T-helper 17 cell (primary cell): ENCODE measurements around the gene SLC13A3. TPM values are rescaled to one million over a fixed set of nuclear protein-coding genes. Genes with fewer than 3 reads are reported as not detected.

Source experiments
- ATAC-seq: fragments of 150-1000 bp; cut with Tn5 transposase; 2 replicates; pipeline ENCODE4 v1.10.0; 2021; ENCODE audit warnings: mild to moderate bottlenecking, moderate library complexity
- DNase-seq, 3 donors: peaks; one replicate each; pipeline versions ENCODE4 v3.0.0 to v3.0.0-alpha.2; 2020 to 2021
- H3K9me3 ChIP-seq: one replicate; pipeline ENCODE4 v1.7.0; 2013; ENCODE audit warnings: low read length, mild to moderate bottlenecking; ENCODE audit not compliant: control insufficient read depth, poor library complexity, severe bottlenecking
- H3K27ac Mint-ChIP-seq: one replicate; pipeline ENCODE4 v1.8.0; 2022; ENCODE audit warnings: mild to moderate bottlenecking, moderate library complexity, mixed read lengths
- H3K27me3 Mint-ChIP-seq: one replicate; pipeline ENCODE4 v1.8.0; 2022; ENCODE audit warnings: mixed read lengths
- H3K36me3 Mint-ChIP-seq: one replicate; pipeline ENCODE4 v1.8.0; 2022; ENCODE audit warnings: low read depth, mixed read lengths
- H3K4me1 Mint-ChIP-seq: one replicate; pipeline ENCODE4 v1.8.0; 2022; ENCODE audit warnings: mild to moderate bottlenecking, mixed read lengths
- H3K4me3 Mint-ChIP-seq: one replicate; pipeline ENCODE4 v1.8.0; 2022; ENCODE audit warnings: mild to moderate bottlenecking, moderate library complexity, mixed read lengths
- total RNA-seq, 4 donors: library from RNA in 2 of 4; stranded (reverse) in 2 of 4; gene quantifications; one replicate each; pipeline ENCODE4 v1.2.3 and lab custom pipeline; 2022 to 2026

The SLC13A3 gene
- total RNA-seq, 2 donors from 2014 or later: 0.10 TPM; not detected in 1

DNA sequence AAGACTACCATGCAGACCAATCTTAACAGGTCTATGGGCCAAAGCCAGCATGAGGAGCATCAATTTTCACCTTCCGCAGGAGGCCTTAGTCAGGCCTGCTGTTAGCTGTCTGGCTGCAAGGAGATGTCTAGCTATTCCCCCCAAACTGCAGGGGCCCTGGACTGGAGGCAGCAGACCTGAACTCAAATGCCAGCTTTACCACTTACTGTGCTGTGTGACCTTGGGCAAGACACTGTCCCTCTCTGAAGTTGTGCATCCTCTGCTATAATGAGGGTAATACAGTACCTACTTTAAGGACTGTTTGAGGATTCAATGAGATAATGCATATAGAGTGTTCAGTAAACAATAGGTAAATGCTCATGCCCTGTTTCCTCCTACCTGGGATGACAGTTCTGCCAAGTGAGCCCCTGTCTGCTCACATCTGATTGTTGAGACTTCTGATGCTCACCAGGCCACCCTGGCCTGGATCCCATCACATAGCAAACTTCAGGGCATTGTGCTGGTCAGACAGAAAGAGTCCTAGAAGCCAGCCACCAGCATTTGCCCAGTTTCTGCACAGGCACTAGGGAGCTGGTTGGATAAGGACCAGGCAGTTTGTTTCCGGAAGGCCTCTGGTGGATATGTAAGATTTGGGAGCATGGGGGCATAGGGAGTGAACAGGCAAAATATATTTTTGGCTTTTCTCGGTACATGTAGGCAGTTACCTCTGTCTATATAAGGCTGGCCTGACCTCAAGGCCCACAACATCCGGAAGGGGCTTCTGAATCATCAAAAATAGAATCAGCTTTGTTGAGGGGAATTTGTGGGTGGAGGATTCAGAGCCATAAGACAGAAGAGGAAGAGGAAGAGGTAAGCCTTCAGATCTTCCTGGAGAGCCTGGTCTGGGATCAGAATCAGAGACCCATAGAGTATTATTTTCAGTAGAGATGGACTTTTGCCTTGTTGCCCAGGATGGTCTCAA is 98.5 kb downstream of the SLC13A3 start:
- H3K27ac Mint-ChIP-seq: peak overlapping the region; percentile 73
- H3K9me3 ChIP-seq: no peaks in the 10 kb centered on the region
- H3K4me1 Mint-ChIP-seq: peaks cover 15% of the 10 kb centered on the region
- H3K4me3 Mint-ChIP-seq: peak overlapping the region; percentile 19
- no peaks in the 10 kb centered on the region for H3K27me3 Mint-ChIP-seq
- peak; percentile 83 for ATAC-seq
- no peaks in the 10 kb centered on the region for H3K36me3 Mint-ChIP-seq
- no peak for DNase-seq

DNA sequence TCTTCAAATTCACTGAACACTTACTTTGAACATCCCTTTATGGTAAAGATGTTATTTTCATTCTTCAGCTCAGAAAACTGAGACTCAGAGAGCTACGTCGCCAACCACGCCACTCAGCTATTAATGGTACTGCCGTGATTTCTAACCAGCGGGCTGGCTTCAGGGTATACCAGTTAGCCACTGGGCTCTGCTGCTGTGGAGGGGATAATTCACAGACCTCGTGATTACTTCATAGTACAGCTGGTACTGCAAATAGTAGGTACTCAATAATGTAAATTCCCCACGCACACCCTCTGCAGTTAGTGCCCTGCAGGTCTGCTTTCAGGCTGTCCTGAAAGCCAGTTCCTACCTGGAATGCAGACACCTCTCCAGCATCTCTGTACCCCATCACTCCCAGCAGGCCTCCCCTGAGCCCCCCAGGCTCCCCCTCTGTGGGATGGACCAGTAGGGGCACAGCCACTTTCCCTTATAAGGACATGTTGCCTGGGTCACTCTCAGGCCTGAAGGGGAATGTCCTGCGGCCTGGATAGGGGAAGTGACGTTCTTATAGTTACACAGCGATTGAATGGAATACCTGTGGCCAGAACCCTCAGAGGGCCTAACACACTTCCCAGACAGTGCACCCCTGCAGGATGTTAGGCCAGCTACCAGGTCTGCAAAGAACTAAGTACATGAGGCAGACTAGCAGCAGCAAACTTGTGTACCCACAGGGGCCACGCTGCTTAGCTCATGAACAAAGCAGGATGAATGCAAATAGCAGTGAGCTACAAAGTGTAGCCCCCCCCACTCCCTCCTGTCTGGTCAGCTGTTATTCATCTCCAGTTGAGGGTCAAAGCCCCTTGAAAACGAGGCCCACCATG is 99.5 kb downstream of the SLC13A3 start:
- ATAC-seq (no peak), DNase-seq (no peak)
- peaks cover 15% of the 10 kb centered on the region for H3K4me1 Mint-ChIP-seq
- H3K27ac Mint-ChIP-seq: no peak overlapping the region
- H3K27me3 Mint-ChIP-seq: no peaks in the 10 kb centered on the region
- H3K36me3 Mint-ChIP-seq: no peaks in the 10 kb centered on the region
- no peak overlapping the region for H3K4me3 Mint-ChIP-seq
- H3K9me3 ChIP-seq: no peaks in the 10 kb centered on the region

DNA sequence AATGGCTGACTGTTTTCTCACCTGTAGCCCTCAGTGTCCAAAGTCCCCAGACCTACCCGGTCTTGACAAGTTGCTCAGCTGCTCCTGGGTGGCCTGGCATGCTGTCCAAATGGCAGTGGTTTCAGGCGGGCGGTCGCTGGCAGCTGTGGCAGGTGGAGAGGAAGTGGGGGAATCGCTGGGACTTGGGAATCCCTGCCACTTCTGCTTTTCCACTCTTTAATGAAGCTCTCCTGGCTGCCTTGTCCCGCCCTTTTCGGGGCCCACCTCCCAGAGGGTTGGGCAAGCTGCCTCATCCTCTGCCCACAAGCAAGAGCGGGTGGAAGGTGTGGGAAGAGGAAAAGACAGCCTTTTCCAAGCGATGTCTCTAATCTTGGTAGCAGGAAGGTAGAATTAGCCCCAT is 100.8 kb downstream of the SLC13A3 start, which contains the start of gene OCSTAMP:
TSS of gene OCSTAMP (minus strand) at position 194 of the 400 bp plus-strand sequence. CDS start at position 100, 94 bp downstream.
- Mint-ChIP-seq H3K4me3 (no peak within 1 kb of the TSS), H3K36me3 (no peaks in the 10 kb centered on the region), H3K4me1 (peaks cover 16% of the 10 kb centered on the region), H3K27me3 (no peaks in the 10 kb centered on the region), H3K27ac (no peak within 1 kb of the TSS)
- DNase-seq: no peak
- no peak for ATAC-seq
- H3K9me3 ChIP-seq: no peaks in the 10 kb centered on the region

DNA sequence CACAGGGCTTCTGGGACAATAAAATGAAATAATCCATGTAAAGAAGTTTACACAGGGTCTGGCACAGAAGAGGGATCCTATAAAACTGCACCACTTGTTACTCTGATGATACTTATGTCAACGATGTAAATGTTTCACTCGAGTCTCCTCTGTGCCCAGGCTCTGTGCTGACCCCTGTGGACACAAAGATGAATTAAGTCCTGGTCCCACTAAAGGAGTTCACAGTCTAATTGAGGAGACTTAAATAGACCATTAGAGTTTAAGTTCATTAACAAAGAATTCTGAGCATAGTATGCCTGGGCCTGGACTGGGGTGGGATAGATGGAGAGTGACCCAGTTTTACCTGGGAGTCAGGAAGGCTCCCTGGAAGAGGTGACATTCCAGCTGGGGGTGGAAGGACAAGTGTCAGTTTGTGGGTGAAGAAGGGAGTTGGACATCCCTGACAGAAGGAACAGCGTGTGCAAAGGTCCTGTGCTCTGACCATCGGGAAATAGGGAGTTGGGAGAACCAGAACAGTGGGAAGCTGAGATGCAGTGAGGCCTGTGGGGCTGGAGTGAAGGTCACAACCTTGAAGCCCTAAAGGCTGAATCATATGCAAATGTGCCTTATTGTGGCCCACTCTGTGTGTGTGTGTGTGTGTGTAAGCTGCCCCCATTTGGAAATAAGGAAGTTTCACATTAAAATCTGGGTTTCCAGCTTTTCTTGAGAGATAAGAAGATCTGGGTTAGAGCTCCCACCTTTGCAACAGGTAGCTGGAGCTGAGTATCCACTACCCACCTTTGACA is 101.9 kb downstream of the SLC13A3 start:
- Mint-ChIP-seq H3K27ac (no peak overlapping the region), H3K4me1 (peaks cover 23% of the 10 kb centered on the region), H3K4me3 (no peak overlapping the region), H3K27me3 (no peaks in the 10 kb centered on the region), H3K36me3 (no peaks in the 10 kb centered on the region)
- DNase-seq: no peak
- ATAC-seq: no peak
- no peaks in the 10 kb centered on the region for H3K9me3 ChIP-seq

DNA sequence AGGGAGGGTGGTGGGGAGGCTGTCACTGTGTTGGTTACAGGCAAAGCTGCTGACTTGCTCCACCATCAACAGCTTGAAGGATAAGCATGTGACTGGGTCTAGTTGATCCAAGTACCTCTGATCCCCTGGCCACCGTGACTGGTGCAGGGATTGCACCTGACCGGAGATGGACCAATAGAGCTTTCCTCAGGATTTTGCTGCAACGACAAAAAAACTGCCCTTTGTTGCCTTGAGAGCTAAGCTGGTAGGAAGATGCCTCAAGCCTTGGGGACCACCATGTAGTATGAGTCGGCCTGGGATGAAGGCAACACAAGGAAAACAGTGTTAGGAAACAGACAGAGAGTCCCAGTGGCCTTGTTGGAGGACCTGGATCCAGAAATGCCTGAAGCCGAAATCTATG is 102.6 kb downstream of the SLC13A3 start:
- peaks cover 23% of the 10 kb centered on the region for H3K4me1 Mint-ChIP-seq
- H3K27me3 Mint-ChIP-seq: no peaks in the 10 kb centered on the region
- no peaks in the 10 kb centered on the region for H3K9me3 ChIP-seq
- DNase-seq: no peak
- no peaks in the 10 kb centered on the region for H3K36me3 Mint-ChIP-seq
- H3K4me3 Mint-ChIP-seq: no peak overlapping the region
- no peak overlapping the region for H3K27ac Mint-ChIP-seq
- ATAC-seq: no peak

DNA sequence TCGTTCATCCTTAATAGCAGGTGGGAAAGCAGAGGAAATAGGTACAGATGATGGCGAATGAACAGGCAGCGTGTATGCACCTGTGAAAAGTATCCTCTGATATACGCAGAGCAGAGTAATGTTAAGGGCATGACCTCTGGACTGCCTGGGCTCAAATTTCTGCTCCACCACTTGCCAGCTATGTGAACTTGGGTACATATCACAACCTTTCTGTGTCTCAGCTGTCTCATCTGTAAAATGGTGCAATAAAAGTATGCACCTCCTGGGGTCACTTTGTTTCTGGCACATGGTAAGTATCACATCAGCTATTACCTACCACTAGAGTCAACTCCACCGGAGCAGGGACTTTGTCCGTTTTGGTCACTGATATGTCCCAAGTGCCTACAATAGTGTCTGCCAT is 103.3 kb downstream of the SLC13A3 start:
- no peak for ATAC-seq

DNA sequence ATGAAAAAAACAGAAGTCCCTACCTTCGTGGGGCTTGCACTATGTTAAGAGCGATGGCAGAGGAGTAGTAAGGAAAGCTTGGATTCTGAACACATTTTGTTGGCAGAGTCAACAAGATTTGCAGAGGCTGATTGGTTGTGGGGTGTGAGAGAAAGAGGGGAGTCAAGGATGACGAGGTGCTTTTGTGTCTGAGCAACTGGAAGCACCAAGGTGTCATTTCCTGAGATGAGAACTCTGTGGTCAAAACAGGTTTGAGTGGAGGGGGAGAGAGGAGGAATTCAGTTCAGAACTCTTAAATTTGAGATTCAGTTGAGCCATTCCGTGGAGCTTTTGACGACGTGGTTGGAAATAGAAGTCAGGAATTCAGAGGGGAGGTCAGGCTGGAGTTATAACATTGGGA is 104.3 kb downstream of the SLC13A3 start:
- no peaks in the 10 kb centered on the region for H3K36me3 Mint-ChIP-seq
- no peak overlapping the region for H3K4me3 Mint-ChIP-seq
- H3K9me3 ChIP-seq: no peaks in the 10 kb centered on the region
- no peak overlapping the region for H3K27ac Mint-ChIP-seq
- ATAC-seq: no peak
- H3K27me3 Mint-ChIP-seq: peaks cover 4% of the 10 kb centered on the region
- DNase-seq: no peak
- peaks cover 9% of the 10 kb centered on the region for H3K4me1 Mint-ChIP-seq

More for the DNA sequence above, 103.3 kb downstream of the SLC13A3 start:
- no peak overlapping the region for H3K4me3 Mint-ChIP-seq
- no peaks in the 10 kb centered on the region for H3K9me3 ChIP-seq
- no peak for DNase-seq
- peaks cover 19% of the 10 kb centered on the region for H3K4me1 Mint-ChIP-seq
- H3K27me3 Mint-ChIP-seq: peaks cover 4% of the 10 kb centered on the region
- no peaks in the 10 kb centered on the region for H3K36me3 Mint-ChIP-seq
- H3K27ac Mint-ChIP-seq: no peak overlapping the region

DNA sequence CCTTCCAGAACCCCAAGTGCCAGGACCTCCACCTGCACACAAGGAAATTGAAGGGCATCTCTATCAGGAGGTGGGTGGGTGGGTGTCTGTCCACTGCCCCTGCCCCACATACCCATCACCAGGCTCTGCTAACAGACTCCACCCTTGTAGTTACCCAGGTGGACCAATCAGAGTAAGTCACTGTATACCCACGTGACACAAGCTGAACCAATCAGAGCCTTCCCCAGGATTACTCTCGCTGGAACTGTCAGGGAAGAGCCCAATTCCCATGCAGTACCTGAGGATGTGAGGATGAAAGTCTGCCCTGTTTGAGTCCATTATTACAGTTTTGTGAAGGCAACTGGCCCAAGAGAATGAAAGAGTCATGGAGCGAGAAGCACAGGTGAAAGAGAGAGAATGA is 105.0 kb downstream of the SLC13A3 start:
- no peak overlapping the region for H3K4me3 Mint-ChIP-seq
- peaks cover 4% of the 10 kb centered on the region for H3K27me3 Mint-ChIP-seq
- H3K36me3 Mint-ChIP-seq: no peaks in the 10 kb centered on the region
- no peak for ATAC-seq
- no peaks in the 10 kb centered on the region for H3K9me3 ChIP-seq
- H3K27ac Mint-ChIP-seq: peak overlapping the region; percentile 74
- DNase-seq: no peak
- H3K4me1 Mint-ChIP-seq: peaks cover 8% of the 10 kb centered on the region

DNA sequence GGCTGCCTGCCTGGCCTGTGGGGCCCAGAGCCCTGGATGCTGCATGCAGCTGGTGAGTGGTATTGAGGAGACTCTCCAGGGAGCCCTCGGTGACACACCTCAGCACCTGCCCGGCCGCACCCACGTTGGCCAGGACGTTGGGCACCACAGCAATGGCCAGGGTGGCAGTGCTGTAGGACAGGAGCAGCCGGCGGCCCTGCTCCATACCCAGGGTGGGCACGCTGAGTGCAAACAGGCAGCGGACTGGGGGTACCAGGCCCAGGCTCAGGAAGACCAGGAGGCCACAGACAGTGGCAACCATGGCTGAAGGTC is 105.5 kb downstream of the SLC13A3 start:
- Mint-ChIP-seq H3K4me3 (no peak overlapping the region), H3K36me3 (no peaks in the 10 kb centered on the region), H3K27me3 (peaks cover 4% of the 10 kb centered on the region), H3K4me1 (peaks cover 8% of the 10 kb centered on the region), H3K27ac (peak overlapping the region; percentile 74)
- DNase-seq (no peak), ATAC-seq (no peak)
- no peaks in the 10 kb centered on the region for H3K9me3 ChIP-seq

DNA sequence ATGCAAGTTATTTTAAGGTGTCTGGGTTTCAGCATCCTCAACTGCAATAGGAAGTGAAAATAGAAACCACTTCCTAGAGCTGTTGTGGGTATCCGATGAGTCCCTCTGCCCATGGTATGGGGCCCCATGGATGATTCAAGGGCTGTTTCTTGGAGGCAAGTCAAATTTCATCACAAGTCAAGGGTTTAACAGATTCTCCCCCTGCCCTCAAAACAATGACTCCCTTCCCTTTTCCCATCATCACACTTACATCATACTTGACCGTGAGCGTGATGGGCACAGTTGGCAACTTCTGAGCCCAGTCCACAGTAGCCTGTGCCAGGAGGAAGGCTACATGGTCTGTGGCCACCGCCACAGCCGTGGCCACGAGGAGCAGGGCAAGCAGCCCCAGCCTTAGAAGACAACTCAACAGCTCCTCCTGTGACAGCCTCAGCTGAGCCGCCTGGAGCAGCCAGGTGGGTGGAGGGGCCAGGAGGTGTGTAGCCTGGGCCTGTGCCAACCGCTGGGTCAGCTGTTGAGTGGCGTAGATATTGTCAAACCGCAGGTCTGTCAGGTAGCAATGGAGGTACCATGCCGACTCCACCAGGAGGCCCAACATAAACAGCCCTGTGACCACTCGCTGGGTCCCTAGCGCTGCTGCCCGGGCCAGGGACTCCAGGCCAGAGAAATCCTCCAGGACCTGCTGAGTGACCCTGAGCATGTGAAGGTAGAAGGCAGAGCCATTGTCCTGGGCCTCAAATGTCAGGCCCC is 106.0 kb downstream of the SLC13A3 start:
- ATAC-seq (peak; percentile 73), DNase-seq (no peak)
- Mint-ChIP-seq H3K27me3 (peaks cover 4% of the 10 kb centered on the region), H3K4me1 (peaks cover 8% of the 10 kb centered on the region), H3K36me3 (no peaks in the 10 kb centered on the region), H3K4me3 (peak overlapping the region; percentile 25), H3K27ac (peak overlapping the region; percentile 74)
- no peaks in the 10 kb centered on the region for H3K9me3 ChIP-seq

DNA sequence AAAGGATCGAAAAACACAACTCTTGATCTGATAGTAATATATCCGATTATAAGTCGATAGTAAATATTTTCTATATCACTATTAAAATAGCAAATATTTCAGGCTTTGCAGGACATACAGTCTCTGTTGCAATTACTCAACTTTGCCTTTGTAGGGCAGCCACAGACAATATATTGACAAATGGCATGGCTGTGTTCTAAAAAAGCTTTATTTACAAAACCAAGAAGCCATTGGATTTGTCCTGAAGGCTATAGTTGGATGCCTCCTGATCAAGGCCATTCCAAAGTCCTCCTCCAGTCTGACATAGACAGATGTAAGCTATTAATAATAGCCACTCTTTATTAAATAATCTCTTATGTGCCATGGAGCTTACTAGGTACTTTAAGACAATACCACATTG is 106.7 kb downstream of the SLC13A3 start:
- H3K27me3 Mint-ChIP-seq: peaks cover 4% of the 10 kb centered on the region
- no peak overlapping the region for H3K27ac Mint-ChIP-seq
- no peak for ATAC-seq
- peaks cover 8% of the 10 kb centered on the region for H3K4me1 Mint-ChIP-seq
- H3K9me3 ChIP-seq: no peaks in the 10 kb centered on the region
- no peaks in the 10 kb centered on the region for H3K36me3 Mint-ChIP-seq
- no peak overlapping the region for H3K4me3 Mint-ChIP-seq
- DNase-seq: no peak

DNA sequence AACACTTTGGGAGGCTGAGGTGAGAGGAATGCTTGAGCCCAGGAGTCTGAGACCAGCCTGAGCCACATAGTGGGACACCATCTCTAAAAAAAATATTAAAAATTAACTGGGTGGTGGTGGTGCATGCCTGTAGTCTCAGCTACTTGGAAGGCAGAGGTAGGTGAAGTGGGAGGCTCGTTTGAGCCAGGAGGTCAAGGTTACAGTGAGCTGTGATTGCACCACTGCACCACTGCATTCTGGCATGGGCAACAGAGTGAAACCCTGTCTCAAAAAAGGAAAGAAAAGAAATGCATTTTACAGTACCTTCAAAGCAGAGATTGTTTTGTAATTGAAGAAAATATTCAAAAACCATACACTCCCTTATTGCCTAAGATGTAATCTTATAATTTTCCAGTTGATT is 107.3 kb downstream of the SLC13A3 start:
- H3K9me3 ChIP-seq: no peaks in the 10 kb centered on the region
- Mint-ChIP-seq H3K36me3 (no peaks in the 10 kb centered on the region), H3K4me1 (peaks cover 8% of the 10 kb centered on the region), H3K4me3 (no peak overlapping the region), H3K27ac (no peak overlapping the region), H3K27me3 (peaks cover 10% of the 10 kb centered on the region)
- DNase-seq (no peak), ATAC-seq (no peak)
